Measurements from ENCODE around the gene NCKAP5L.

The NCKAP5L gene

DNA sequence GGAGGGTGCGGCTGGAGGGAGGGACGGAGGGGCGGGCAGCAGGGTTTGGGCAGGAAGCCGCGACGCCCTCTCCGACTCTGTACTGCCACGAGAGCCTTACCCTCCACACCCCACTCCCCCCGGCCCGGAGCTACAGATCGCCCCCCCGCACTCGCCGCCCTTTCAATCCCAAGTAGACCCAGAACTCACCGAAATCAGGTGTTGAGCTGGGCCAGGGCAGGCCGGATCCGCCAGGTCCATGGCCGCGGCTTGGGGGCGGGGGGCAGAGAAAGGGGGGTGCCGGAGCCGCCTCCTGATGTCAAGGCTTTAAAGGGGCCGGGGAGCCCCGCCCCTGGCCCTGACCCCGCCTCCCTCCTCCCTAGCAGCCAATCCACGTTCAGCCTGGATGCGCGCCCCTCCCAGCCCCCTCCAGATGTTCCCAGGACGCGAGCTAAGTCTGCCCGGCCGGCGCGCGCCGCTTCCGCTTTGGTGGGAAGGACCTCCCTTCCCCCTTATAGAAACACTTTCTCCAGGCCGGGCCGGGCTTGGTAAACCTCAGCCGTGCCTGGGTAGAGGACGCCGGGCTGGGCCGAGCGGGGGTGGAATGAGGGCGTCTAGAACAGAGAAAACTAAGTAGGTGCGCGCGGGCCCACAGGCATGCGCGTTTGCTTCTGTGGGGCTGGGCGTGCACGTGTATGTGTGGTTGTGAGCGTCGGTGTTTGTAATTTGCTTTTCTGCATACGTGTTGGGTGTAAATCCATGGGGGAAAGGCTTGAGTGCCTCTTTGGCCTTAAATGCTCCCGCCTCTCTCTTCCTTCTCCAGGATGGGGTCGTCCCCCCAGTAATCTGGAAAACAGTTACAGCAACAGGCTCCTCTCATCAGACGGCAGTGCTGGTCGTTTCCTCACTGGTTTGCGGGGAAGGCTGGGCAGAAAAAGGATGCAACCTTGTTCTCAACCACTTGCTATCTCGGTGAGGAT, at the start of gene NCKAP5L:
Gene NCKAP5L (minus strand): TSS at position 281 of the 959 bp plus-strand sequence. CDS start 24,369 bp downstream, outside the sequence.
- H3K4me3 ChIP-seq (ENCODE audit: low read depth, low read length) = peak within 1 kb of the TSS; percentile 66
- TF ChIP-seq CTCF (IDR thresholded peaks at IDR 0.05; ENCODE audit: low read depth, low read length) = no peak
- TF ChIP-seq, protein P1, sequence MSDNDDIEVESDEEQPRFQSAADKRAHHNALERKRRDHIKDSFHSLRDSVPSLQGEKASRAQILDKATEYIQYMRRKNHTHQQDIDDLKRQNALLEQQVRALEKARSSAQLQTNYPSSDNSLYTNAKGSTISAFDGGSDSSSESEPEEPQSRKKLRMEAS (IDR thresholded peaks at IDR 0.05; ENCODE audit: low read depth, low read length) = peak; percentile 86
- peak; percentile 67 for TF ChIP-seq MYC (IDR thresholded peaks at IDR 0.05; ENCODE audit: low read depth, low read length)
- peak; percentile 54 for TF ChIP-seq POLR2A (IDR thresholded peaks at IDR 0.05; ENCODE audit: extremely low read depth, insufficient read length)
- DNase-seq (ENCODE audit: low read depth) = peak; percentile 100

- H3K4me3 ChIP-seq (ENCODE audit: low read depth, low read length) = no peak overlapping the region
- TF ChIP-seq MYC (IDR thresholded peaks at IDR 0.05; ENCODE audit: low read depth, low read length) = no peak
- TF ChIP-seq, protein P1 (IDR thresholded peaks at IDR 0.05; ENCODE audit: low read depth, low read length) = no peak
- no peak for TF ChIP-seq POLR2A (IDR thresholded peaks at IDR 0.05; ENCODE audit: extremely low read depth, insufficient read length)
- no peak for TF ChIP-seq CTCF (IDR thresholded peaks at IDR 0.05; ENCODE audit: low read depth, low read length)
- DNase-seq (ENCODE audit: low read depth) = no peak
Observed at GRCh38 chr12:49877066-49877465, 48.9 kb upstream of the NCKAP5L start.

GRCh38 chr12:49876070-49876469, 47.9 kb upstream of the NCKAP5L start:
- TF ChIP-seq, protein P1 (IDR thresholded peaks at IDR 0.05; ENCODE audit: low read depth, low read length) = no peak
- TF ChIP-seq POLR2A (IDR thresholded peaks at IDR 0.05; ENCODE audit: extremely low read depth, insufficient read length) (no peak), CTCF (IDR thresholded peaks at IDR 0.05; ENCODE audit: low read depth, low read length) (no peak), MYC (IDR thresholded peaks at IDR 0.05; ENCODE audit: low read depth, low read length) (no peak)
- H3K4me3 ChIP-seq (ENCODE audit: low read depth, low read length) = no peak overlapping the region
- DNase-seq (ENCODE audit: low read depth) = no peak

DNA sequence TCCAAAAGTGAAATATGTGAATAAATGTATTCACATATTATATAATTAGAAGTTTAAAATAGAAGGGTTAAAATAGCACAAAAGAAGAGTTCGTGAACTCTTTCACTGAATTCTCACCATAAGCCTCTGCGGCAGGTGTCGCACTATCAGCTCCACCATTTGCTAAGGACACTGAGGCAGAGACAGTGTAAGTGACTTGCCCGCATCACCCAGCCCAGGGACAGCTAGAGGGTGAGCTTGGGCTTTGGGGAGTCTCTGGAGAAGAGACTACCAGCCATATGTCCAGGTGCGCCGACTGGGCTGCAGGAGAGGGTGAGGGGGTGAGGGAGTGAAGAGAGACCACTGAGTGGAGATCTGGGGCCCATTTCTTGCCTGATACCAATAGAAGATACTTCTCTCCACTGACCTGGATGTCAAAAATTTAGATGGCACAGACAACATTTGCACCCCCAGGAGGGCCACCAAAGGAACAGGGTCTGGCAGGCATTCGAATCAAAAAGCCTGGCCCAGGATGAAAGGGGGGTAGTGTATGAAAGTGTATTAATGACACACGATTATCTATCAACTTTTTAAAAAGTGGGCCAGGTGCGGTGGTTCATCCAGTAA, 47.0 kb upstream of the NCKAP5L start:
- no peak overlapping the region for H3K4me3 ChIP-seq (ENCODE audit: low read depth, low read length)
- TF ChIP-seq MYC (IDR thresholded peaks at IDR 0.05; ENCODE audit: low read depth, low read length) (no peak), POLR2A (IDR thresholded peaks at IDR 0.05; ENCODE audit: extremely low read depth, insufficient read length) (no peak)
- no peak for DNase-seq (ENCODE audit: low read depth)

GRCh38 chr12:49874142-49874897, 46.1 kb upstream of the NCKAP5L start:
- TF ChIP-seq MYC (IDR thresholded peaks at IDR 0.05; ENCODE audit: low read depth, low read length) (no peak), POLR2A (IDR thresholded peaks at IDR 0.05; ENCODE audit: extremely low read depth, insufficient read length) (no peak), CTCF (IDR thresholded peaks at IDR 0.05; ENCODE audit: low read depth, low read length) (no peak)
- TF ChIP-seq, protein P1 (IDR thresholded peaks at IDR 0.05; ENCODE audit: low read depth, low read length) = no peak
- no peak overlapping the region for H3K4me3 ChIP-seq (ENCODE audit: low read depth, low read length)
- no peak for DNase-seq (ENCODE audit: low read depth)

Data from NB4 (cell line).